Purkinje cell (primary cell): ENCODE measurements around the gene POM121C. TPM values are rescaled to one million over a fixed set of nuclear protein-coding genes. Genes with fewer than 3 reads are reported as not detected.

Experiments
- polyA plus RNA-seq: library from polyadenylated mRNA; unstranded; fragments of >200 nt; fragmentation: Nextera tagmentation; gene quantifications from 2 replicates; pipeline ENCODE4 v1.2.1, GENCODE V29; 2014

The POM121C gene
- polyA plus RNA-seq: 8.3 and 9.6 TPM in 2 replicates

DNA sequence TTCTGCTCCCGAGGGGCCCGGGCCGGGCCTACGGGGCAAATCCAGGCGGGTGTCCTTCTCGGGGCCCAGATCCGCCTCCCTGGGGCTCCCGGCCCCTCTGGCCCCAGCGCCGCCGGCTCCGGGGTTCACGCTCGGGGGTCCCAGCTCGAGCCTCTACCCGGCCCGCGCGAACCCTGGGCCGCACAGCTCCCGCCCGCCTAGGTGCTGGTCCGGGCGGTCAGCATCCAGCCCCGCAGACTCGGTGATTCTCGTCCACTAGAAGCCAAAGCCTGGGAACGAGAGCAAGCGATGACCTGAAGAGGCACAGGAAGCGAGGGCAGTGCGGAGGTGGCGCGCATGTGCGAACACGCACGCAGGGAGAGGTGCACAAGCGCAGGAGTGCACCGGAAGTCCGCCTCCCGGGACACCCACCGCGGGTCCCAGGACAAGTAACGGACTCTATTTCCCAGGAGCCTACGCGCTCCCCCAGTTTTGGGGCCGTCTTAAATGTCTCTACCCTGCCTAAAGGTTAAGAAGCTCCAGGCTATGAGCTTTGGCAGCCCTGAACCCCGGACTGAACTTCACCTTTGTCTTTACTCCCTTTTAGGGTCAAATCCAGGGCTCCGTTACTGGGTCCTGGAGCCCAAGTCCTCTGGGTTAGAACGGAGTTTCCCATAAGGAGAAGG is at the start of gene POM121C:
TSS of gene POM121C (minus strand) at position 321 of the 665 bp plus-strand sequence. CDS start 44,803 bp downstream, outside the sequence.

GRCh38 chr7:75492020-75492419 is 5.9 kb upstream of the POM121C start, which contains the start of gene SPDYE5:
TSS of gene SPDYE5 (plus strand) at chr7:75492320. CDS start at chr7:75494048, 1,728 bp downstream.

DNA sequence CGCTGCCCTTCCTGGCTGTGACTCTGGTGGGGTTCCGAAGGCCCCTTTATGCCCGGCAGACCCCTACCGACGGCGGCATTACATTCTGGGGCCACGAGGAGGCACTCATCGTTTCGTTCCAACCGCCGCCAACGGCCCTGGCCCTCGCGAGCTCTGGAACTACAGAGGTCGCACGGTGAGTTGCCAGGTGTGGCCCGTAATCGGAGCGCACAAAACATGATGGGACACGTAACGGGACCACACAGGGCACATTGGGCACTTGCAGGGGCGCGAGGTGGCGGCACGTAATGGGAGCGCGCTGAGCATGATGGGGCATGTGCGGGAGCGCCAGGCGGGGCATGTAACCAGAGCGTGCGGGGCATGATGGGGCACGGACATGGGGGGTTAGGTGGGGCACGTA is 90.8 kb downstream of the POM121C start, which contains the start of gene TRIM73:
TSS of gene TRIM73 (plus strand) at position 301 of the 400 bp plus-strand sequence. CDS start 3,305 bp downstream, outside the sequence.

Other genes starting within 250 kb of the POM121C start
- gene TRIM73, start 90.7 kb downstream of the POM121C start, polyA plus RNA-seq: 0.27 TPM in 1 of 2 replicates, not detected in the other
- gene SPDYE5, start 6.0 kb upstream of the POM121C start, polyA plus RNA-seq: 0.25 and 1.9 TPM in 2 replicates